HG03378 (cell line): Measurements from ENCODE around the gene CDH13.

Experiments used
- ATAC-seq: cut with Tn5 transposase; IDR thresholded peaks from one replicate; pipeline ENCODE4 v1.9.1; 2021; ENCODE audit warnings: mild to moderate bottlenecking, moderate library complexity; ENCODE audit not compliant: unreplicated experiment

The CDH13 gene

GRCh38 chr16:83833921-83834320 is 1207.2 kb downstream of the CDH13 start:
- ATAC-seq: no peak

GRCh38 chr16:83835586-83836566 is 1209.1 kb downstream of the CDH13 start:
- no peak for ATAC-seq

- no peak for ATAC-seq
These were observed 1210.8 kb downstream of the CDH13 start for GRCh38 chr16:83837566-83837965.

- ATAC-seq: no peak
These were observed 1211.4 kb downstream of the CDH13 start for GRCh38 chr16:83838151-83838550.

- no peak for ATAC-seq
These were observed 1212.8 kb downstream of the CDH13 start for GRCh38 chr16:83839561-83839960.

- no peak for ATAC-seq
These were observed 1213.4 kb downstream of the CDH13 start for GRCh38 chr16:83840060-83840617.

GRCh38 chr16:83842291-83842690 is 1215.5 kb downstream of the CDH13 start:
- ATAC-seq: no peak

- ATAC-seq: no peak
These were observed 1216.2 kb downstream of the CDH13 start for GRCh38 chr16:83842756-83843507.

- no peak for ATAC-seq
These were observed 1216.9 kb downstream of the CDH13 start for GRCh38 chr16:83843657-83844056.

GRCh38 chr16:83845263-83845662 is 1218.5 kb downstream of the CDH13 start:
- no peak for ATAC-seq

GRCh38 chr16:83847371-83848225 is 1220.8 kb downstream of the CDH13 start:
- ATAC-seq: no peak

- ATAC-seq: no peak
These were observed 1222.7 kb downstream of the CDH13 start for GRCh38 chr16:83849421-83849820.
